WTC11 (cell line): ENCODE results near the gene RUVBL1. TPM values are rescaled to one million over a fixed set of nuclear protein-coding genes. Genes with fewer than 3 reads are reported as not detected.

Experiments
- ATAC-seq: fragments of 200-7000 bp; cut with Tn5 transposase; 2 replicates; pipeline ENCODE4 v1.10.0; 2021; ENCODE audit warnings: mild to moderate bottlenecking, moderate library complexity
- CTCF ChIA-PET: fragments of 300-600 bp; sonication (Branson Sonifier 250); formaldehyde crosslinking; loops from one replicate; lab custom pipeline; 2021; ENCODE audit warnings: antibody characterized with exemption; lab: Charles Lee
- POLR2A ChIA-PET: fragments of 350-600 bp; sonication (Branson Sonifier 250); formaldehyde crosslinking; loops from one replicate; lab custom pipeline; 2021; ENCODE audit warnings: antibody characterized with exemption; lab: Charles Lee
- DNase-seq: peaks from one replicate; pipeline ENCODE4 v3.0.0; 2021; ENCODE audit warnings: low spot score
- H3K27ac Mint-ChIP-seq: 2 replicates; pipeline ENCODE4 v1.8.0; 2021; ENCODE audit warnings: mixed read lengths
- H3K27me3 Mint-ChIP-seq: 2 replicates; pipeline ENCODE4 v1.8.0; 2021; ENCODE audit warnings: low read depth, mild to moderate bottlenecking, moderate library complexity, mixed read lengths
- H3K36me3 Mint-ChIP-seq: 2 replicates; pipeline ENCODE4 v1.8.0; 2021; ENCODE audit warnings: mixed read lengths
- H3K4me1 Mint-ChIP-seq: 2 replicates; pipeline ENCODE4 v1.8.0; 2022; ENCODE audit warnings: mixed read lengths
- H3K4me3 Mint-ChIP-seq: 2 replicates; pipeline ENCODE4 v1.8.0; 2021; ENCODE audit warnings: mild to moderate bottlenecking, moderate library complexity, mixed read lengths
- H3K9me3 Mint-ChIP-seq: 2 replicates; pipeline ENCODE4 v1.8.0; 2021; ENCODE audit warnings: mixed read lengths
- ELF4 ChIP-seq: sonication (generic); formaldehyde crosslinking; IDR thresholded peaks from 2 replicates; pipeline ENCODE4 v1.8.1; 2022; ENCODE audit warnings: low read depth, mild to moderate bottlenecking, moderate library complexity, missing genetic modification reagents
- GRHL2 ChIP-seq: fragments of 250-450 bp; sonication (Bioruptor Pico); IDR thresholded peaks from 2 replicates; pipeline ENCODE4 v1.8.0; 2022; ENCODE audit warnings: mild to moderate bottlenecking, moderate library complexity; ENCODE audit not compliant: insufficient replicate concordance, severe bottlenecking
- IRF2 ChIP-seq: sonication (generic); formaldehyde crosslinking; IDR thresholded peaks from 2 replicates; pipeline ENCODE4 v1.8.0; 2022; ENCODE audit warnings: low read depth, missing genetic modification reagents, borderline replicate concordance
- JUN ChIP-seq: sonication (generic); formaldehyde crosslinking; IDR thresholded peaks from 2 replicates; pipeline ENCODE4 v1.8.0; 2023; ENCODE audit warnings: mild to moderate bottlenecking, missing genetic modification reagents
- SMAD3 ChIP-seq: sonication (generic); formaldehyde crosslinking; IDR thresholded peaks from 2 replicates; pipeline ENCODE4 v1.8.0; 2022; ENCODE audit warnings: missing genetic modification reagents, mild to moderate bottlenecking, borderline replicate concordance
- total RNA-seq: library from RNA; stranded (reverse); gene quantifications from 3 replicates; pipeline ENCODE4 v1.2.3, GENCODE V29; 2021
- TF ChIP-seq, protein P1 (sequence below): fragments of 250-450 bp; sonication (Bioruptor Pico); IDR thresholded peaks from 2 replicates; pipeline ENCODE4 v1.8.0; 2021; ENCODE audit warnings: mild to moderate bottlenecking
- TF ChIP-seq, protein P2 (sequence below): fragments of 250-450 bp; sonication (Bioruptor Pico); IDR thresholded peaks from 2 replicates; pipeline ENCODE4 v1.9.0; 2021; ENCODE audit warnings: moderate library complexity, mild to moderate bottlenecking, inconsistent platforms, borderline replicate concordance
- TF ChIP-seq, protein P3 (sequence below): fragments of 250-450 bp; sonication (Bioruptor Pico); IDR thresholded peaks from 2 replicates; pipeline ENCODE4 v1.9.0; 2021; ENCODE audit warnings: mild to moderate bottlenecking
- TF ChIP-seq, protein P4 (sequence below): sonication (generic); formaldehyde crosslinking; IDR thresholded peaks from 2 replicates; pipeline ENCODE4 v1.8.1; 2023; ENCODE audit warnings: mild to moderate bottlenecking, missing genetic modification reagents
- TF ChIP-seq, protein P5 (sequence below): fragments of 250-450 bp; sonication (Bioruptor Pico); IDR thresholded peaks from 2 replicates; pipeline ENCODE4 v1.9.0; 2021; ENCODE audit warnings: mild to moderate bottlenecking, borderline replicate concordance
- TF ChIP-seq, protein P6 (sequence below): sonication (generic); formaldehyde crosslinking; IDR thresholded peaks from 2 replicates; pipeline ENCODE4 v1.8.0; 2023; ENCODE audit warnings: missing genetic modification reagents
- TF ChIP-seq, protein P7 (sequence below): sonication (generic); formaldehyde crosslinking; IDR thresholded peaks from 2 replicates; pipeline ENCODE4 v1.8.1; 2022; ENCODE audit warnings: missing genetic modification reagents, borderline replicate concordance
- TF ChIP-seq, protein P8 (sequence below): fragments of 250-450 bp; sonication (Bioruptor Pico); IDR thresholded peaks from 2 replicates; pipeline ENCODE4 v1.9.0; 2021; ENCODE audit warnings: mild to moderate bottlenecking

Gene RUVBL1
- total RNA-seq, 1 experiment from 2014 or later, result 118 TPM

DNA sequence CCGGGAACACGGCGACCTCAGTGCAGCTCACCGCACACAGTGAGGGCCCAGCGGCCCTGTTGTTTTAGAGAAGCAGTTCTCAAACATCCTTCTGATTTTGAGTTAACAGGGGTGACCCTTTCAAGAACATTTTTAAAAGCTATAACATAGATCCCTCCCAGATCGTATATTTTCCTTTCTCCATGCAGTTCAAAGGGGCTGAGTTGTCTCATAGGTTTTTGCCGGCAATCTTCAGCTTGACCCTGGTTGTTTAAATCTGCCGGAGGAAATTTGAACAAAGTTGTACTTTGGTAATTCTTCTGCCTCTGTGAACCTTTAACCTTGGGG, 44.0 kb upstream of the RUVBL1 start:
- DNase-seq (no peak), ATAC-seq (no peak)
- CTCF ChIA-PET, result interaction anchor here (0.5 to 1.2 kb wide), 3 partner anchors 12 to 154 kb away, joined by 3 to 4 read pairs (median 4); no protein-coding TSS in a partner anchor
- POLR2A ChIA-PET, result no interaction called here
- no peaks in the 10 kb centered on the region for H3K9me3 Mint-ChIP-seq
- H3K4me3 Mint-ChIP-seq, result no peak overlapping the region
- TF ChIP-seq GRHL2 (CRISPR knock-in tag), result no peak
- TF ChIP-seq, protein P1, sequence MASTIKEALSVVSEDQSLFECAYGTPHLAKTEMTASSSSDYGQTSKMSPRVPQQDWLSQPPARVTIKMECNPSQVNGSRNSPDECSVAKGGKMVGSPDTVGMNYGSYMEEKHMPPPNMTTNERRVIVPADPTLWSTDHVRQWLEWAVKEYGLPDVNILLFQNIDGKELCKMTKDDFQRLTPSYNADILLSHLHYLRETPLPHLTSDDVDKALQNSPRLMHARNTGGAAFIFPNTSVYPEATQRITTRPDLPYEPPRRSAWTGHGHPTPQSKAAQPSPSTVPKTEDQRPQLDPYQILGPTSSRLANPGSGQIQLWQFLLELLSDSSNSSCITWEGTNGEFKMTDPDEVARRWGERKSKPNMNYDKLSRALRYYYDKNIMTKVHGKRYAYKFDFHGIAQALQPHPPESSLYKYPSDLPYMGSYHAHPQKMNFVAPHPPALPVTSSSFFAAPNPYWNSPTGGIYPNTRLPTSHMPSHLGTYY, result no peak
- TF ChIP-seq, protein P2, sequence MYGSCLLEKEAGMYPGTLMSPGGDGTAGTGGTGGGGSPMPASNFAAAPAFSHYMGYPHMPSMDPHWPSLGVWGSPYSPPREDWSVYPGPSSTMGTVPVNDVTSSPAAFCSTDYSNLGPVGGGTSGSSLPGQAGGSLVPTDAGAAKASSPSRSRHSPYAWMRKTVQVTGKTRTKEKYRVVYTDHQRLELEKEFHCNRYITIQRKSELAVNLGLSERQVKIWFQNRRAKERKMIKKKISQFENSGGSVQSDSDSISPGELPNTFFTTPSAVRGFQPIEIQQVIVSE, result no peak
- TF ChIP-seq, protein P3, sequence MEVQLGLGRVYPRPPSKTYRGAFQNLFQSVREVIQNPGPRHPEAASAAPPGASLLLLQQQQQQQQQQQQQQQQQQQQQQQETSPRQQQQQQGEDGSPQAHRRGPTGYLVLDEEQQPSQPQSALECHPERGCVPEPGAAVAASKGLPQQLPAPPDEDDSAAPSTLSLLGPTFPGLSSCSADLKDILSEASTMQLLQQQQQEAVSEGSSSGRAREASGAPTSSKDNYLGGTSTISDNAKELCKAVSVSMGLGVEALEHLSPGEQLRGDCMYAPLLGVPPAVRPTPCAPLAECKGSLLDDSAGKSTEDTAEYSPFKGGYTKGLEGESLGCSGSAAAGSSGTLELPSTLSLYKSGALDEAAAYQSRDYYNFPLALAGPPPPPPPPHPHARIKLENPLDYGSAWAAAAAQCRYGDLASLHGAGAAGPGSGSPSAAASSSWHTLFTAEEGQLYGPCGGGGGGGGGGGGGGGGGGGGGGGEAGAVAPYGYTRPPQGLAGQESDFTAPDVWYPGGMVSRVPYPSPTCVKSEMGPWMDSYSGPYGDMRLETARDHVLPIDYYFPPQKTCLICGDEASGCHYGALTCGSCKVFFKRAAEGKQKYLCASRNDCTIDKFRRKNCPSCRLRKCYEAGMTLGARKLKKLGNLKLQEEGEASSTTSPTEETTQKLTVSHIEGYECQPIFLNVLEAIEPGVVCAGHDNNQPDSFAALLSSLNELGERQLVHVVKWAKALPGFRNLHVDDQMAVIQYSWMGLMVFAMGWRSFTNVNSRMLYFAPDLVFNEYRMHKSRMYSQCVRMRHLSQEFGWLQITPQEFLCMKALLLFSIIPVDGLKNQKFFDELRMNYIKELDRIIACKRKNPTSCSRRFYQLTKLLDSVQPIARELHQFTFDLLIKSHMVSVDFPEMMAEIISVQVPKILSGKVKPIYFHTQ (CRISPR knock-in tag), result no peak
- no peak for TF ChIP-seq SMAD3
- H3K4me1 Mint-ChIP-seq, result peaks cover 22% of the 10 kb centered on the region
- peak overlapping the region; percentile 7 for H3K27ac Mint-ChIP-seq
- H3K27me3 Mint-ChIP-seq, result no peaks in the 10 kb centered on the region
- H3K36me3 Mint-ChIP-seq, result no peaks in the 10 kb centered on the region

DNA sequence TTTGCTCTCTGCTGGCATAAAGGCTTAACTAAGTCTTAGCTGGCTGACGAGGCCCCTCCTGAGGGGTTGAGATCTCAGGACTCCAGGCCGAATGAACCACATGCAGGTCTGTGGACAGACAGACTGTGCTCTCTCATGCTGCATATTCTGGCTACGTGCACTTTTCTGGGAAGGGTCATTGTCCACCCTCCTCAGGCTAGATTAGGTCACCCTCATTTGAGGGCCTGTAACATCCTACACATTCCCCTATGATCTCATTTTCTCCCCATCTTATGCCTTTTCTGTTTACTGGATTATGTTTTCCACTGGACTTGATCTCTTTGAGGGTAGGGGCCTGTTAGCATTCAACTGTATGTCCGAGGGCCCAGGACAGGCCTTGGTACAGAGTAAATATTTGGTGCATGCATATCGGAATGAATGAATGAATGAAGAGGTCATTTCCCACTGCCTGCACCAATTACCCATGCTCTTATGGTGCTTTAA, 43.4 kb upstream of the RUVBL1 start:
- no peaks in the 10 kb centered on the region for H3K9me3 Mint-ChIP-seq
- no peak for DNase-seq
- peaks cover 22% of the 10 kb centered on the region for H3K4me1 Mint-ChIP-seq
- ChIA-PET CTCF (interaction anchor here (1.0 to 1.2 kb wide), 2 partner anchors 12 to 155 kb away, joined by 3 to 4 read pairs; no protein-coding TSS in a partner anchor), POLR2A (interaction anchor here (0.6 kb wide), 1 partner anchor 962 kb away, joined by 6 read pairs; no protein-coding TSS in a partner anchor)
- no peaks in the 10 kb centered on the region for H3K27me3 Mint-ChIP-seq
- H3K36me3 Mint-ChIP-seq, result no peaks in the 10 kb centered on the region
- no peak overlapping the region for H3K4me3 Mint-ChIP-seq
- H3K27ac Mint-ChIP-seq, result no peak overlapping the region
- ATAC-seq, result no peak
- TF ChIP-seq, protein P4, sequence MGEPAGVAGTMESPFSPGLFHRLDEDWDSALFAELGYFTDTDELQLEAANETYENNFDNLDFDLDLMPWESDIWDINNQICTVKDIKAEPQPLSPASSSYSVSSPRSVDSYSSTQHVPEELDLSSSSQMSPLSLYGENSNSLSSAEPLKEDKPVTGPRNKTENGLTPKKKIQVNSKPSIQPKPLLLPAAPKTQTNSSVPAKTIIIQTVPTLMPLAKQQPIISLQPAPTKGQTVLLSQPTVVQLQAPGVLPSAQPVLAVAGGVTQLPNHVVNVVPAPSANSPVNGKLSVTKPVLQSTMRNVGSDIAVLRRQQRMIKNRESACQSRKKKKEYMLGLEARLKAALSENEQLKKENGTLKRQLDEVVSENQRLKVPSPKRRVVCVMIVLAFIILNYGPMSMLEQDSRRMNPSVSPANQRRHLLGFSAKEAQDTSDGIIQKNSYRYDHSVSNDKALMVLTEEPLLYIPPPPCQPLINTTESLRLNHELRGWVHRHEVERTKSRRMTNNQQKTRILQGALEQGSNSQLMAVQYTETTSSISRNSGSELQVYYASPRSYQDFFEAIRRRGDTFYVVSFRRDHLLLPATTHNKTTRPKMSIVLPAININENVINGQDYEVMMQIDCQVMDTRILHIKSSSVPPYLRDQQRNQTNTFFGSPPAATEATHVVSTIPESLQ (CRISPR knock-in tag), result no peak
- TF ChIP-seq, protein P5, sequence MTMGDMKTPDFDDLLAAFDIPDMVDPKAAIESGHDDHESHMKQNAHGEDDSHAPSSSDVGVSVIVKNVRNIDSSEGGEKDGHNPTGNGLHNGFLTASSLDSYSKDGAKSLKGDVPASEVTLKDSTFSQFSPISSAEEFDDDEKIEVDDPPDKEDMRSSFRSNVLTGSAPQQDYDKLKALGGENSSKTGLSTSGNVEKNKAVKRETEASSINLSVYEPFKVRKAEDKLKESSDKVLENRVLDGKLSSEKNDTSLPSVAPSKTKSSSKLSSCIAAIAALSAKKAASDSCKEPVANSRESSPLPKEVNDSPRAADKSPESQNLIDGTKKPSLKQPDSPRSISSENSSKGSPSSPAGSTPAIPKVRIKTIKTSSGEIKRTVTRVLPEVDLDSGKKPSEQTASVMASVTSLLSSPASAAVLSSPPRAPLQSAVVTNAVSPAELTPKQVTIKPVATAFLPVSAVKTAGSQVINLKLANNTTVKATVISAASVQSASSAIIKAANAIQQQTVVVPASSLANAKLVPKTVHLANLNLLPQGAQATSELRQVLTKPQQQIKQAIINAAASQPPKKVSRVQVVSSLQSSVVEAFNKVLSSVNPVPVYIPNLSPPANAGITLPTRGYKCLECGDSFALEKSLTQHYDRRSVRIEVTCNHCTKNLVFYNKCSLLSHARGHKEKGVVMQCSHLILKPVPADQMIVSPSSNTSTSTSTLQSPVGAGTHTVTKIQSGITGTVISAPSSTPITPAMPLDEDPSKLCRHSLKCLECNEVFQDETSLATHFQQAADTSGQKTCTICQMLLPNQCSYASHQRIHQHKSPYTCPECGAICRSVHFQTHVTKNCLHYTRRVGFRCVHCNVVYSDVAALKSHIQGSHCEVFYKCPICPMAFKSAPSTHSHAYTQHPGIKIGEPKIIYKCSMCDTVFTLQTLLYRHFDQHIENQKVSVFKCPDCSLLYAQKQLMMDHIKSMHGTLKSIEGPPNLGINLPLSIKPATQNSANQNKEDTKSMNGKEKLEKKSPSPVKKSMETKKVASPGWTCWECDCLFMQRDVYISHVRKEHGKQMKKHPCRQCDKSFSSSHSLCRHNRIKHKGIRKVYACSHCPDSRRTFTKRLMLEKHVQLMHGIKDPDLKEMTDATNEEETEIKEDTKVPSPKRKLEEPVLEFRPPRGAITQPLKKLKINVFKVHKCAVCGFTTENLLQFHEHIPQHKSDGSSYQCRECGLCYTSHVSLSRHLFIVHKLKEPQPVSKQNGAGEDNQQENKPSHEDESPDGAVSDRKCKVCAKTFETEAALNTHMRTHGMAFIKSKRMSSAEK (CRISPR knock-in tag), result no peak
- TF ChIP-seq, protein P6, sequence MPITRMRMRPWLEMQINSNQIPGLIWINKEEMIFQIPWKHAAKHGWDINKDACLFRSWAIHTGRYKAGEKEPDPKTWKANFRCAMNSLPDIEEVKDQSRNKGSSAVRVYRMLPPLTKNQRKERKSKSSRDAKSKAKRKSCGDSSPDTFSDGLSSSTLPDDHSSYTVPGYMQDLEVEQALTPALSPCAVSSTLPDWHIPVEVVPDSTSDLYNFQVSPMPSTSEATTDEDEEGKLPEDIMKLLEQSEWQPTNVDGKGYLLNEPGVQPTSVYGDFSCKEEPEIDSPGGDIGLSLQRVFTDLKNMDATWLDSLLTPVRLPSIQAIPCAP (CRISPR knock-in tag), result no peak
- TF ChIP-seq, protein P7, sequence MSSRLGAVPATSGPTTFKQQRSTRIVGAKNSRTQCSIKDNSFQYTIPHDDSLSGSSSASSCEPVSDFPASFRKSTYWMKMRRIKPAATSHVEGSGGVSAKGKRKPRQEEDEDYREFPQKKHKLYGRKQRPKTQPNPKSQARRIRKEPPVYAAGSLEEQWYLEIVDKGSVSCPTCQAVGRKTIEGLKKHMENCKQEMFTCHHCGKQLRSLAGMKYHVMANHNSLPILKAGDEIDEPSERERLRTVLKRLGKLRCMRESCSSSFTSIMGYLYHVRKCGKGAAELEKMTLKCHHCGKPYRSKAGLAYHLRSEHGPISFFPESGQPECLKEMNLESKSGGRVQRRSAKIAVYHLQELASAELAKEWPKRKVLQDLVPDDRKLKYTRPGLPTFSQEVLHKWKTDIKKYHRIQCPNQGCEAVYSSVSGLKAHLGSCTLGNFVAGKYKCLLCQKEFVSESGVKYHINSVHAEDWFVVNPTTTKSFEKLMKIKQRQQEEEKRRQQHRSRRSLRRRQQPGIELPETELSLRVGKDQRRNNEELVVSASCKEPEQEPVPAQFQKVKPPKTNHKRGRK (CRISPR knock-in tag), result no peak
- no peak for TF ChIP-seq IRF2
- no peak for TF ChIP-seq ELF4 (CRISPR knock-in tag)
- TF ChIP-seq JUN (CRISPR knock-in tag), result no peak
- TF ChIP-seq, protein P8, sequence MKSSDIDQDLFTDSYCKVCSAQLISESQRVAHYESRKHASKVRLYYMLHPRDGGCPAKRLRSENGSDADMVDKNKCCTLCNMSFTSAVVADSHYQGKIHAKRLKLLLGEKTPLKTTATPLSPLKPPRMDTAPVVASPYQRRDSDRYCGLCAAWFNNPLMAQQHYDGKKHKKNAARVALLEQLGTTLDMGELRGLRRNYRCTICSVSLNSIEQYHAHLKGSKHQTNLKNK (CRISPR knock-in tag), result no peak
